Activated B cell treated with CpG ODN at 0.5 μM for 24 hours (primary cell): ENCODE data around the gene MGST1. TPM values are rescaled to one million over a fixed set of nuclear protein-coding genes. Genes with fewer than 3 reads are reported as not detected.
"Not testable (repeated sequence)": the region's sequence is repeated elsewhere in the genome, so short reads cannot be mapped to it uniquely, and the experiment has no call there.

ENCODE experiments used
- ATAC-seq: fragments of 200-7000 bp; cut with Tn5 transposase; one replicate; pipeline ENCODE4 v1.10.0; 2021; ENCODE audit warnings: low read depth, mild to moderate bottlenecking, moderate library complexity
- CTCF ChIA-PET: fragments of 350-600 bp; sonication (Branson Sonifier 250); formaldehyde crosslinking; loops from one replicate; lab custom pipeline; 2021; ENCODE audit warnings: antibody characterized with exemption; lab: Charles Lee
- POLR2A ChIA-PET: fragments of 350-600 bp; sonication (Branson Sonifier 250); formaldehyde crosslinking; loops from one replicate; lab custom pipeline; 2021; ENCODE audit warnings: antibody characterized with exemption; lab: Charles Lee
- DNase-seq: peaks from one replicate; pipeline ENCODE4 v3.0.0; 2022
- H3K27ac Mint-ChIP-seq: one replicate; pipeline ENCODE4 v1.8.0; 2020; ENCODE audit warnings: mixed read lengths
- H3K27me3 Mint-ChIP-seq: one replicate; pipeline ENCODE4 v1.8.0; 2021; ENCODE audit warnings: mixed read lengths
- H3K36me3 Mint-ChIP-seq: one replicate; pipeline ENCODE4 v1.8.0; 2021; ENCODE audit warnings: low read depth, mixed read lengths
- H3K4me1 Mint-ChIP-seq: one replicate; pipeline ENCODE4 v1.8.0; 2021; ENCODE audit warnings: mixed read lengths
- H3K4me3 Mint-ChIP-seq: one replicate; pipeline ENCODE4 v1.8.0; 2020; ENCODE audit warnings: mild to moderate bottlenecking, mixed read lengths
- H3K9me3 Mint-ChIP-seq: one replicate; pipeline ENCODE4 v1.8.0; 2020; ENCODE audit warnings: mixed read lengths
- CTCF ChIP-seq: fragments of 200-600 bp; IDR thresholded peaks from one replicate; pipeline ENCODE4 v1.8.0; 2022; ENCODE audit warnings: antibody characterized with exemption, mild to moderate bottlenecking
- intact Hi-C: fragments of 100-400 bp; cut with micrococcal nuclease; formaldehyde crosslinking; loops from one replicate; pipeline ENCODE4 v1.15.1; 2024
- total RNA-seq: library from RNA; stranded (reverse); gene quantifications from 2 replicates; pipeline ENCODE4 v1.2.3, GENCODE V29; 2022

MGST1 gene
- total RNA-seq, 1 donor from 2014 or later: not detected

- no peaks in the 10 kb centered on the region for H3K27me3 Mint-ChIP-seq
- intact Hi-C loops: no loop called here
- CTCF ChIA-PET: no interaction called here
Observed at GRCh38 chr12:16392846-16393535, 45.5 kb downstream of the MGST1 start.

GRCh38 chr12:16399101-16399500 lies 51.7 kb downstream of the MGST1 start:
- DNase-seq (no peak), ATAC-seq (no peak)
- CTCF ChIA-PET: no interaction called here
- no peaks in the 10 kb centered on the region for H3K27me3 Mint-ChIP-seq
- no peak for TF ChIP-seq CTCF
- H3K9me3 Mint-ChIP-seq: peaks cover 3% of the 10 kb centered on the region
- H3K4me3 Mint-ChIP-seq: no peak overlapping the region
- H3K4me1 Mint-ChIP-seq: no peaks in the 10 kb centered on the region
- H3K36me3 Mint-ChIP-seq: no peaks in the 10 kb centered on the region
- POLR2A ChIA-PET: no interaction called here
- H3K27ac Mint-ChIP-seq: no peak overlapping the region
- intact Hi-C loops: no loop called here

More at GRCh38 chr12:16392846-16393535, 45.5 kb downstream of the MGST1 start:
- Mint-ChIP-seq H3K4me1 (no peaks in the 10 kb centered on the region), H3K9me3 (peaks cover 3% of the 10 kb centered on the region), H3K36me3 (no peaks in the 10 kb centered on the region), H3K27ac (no peak overlapping the region), H3K4me3 (no peak overlapping the region)
- POLR2A ChIA-PET: no interaction called here
- ATAC-seq (no peak), DNase-seq (no peak)
- no peak for TF ChIP-seq CTCF

GRCh38 chr12:16401835-16402234 lies 54.4 kb downstream of the MGST1 start:
- intact Hi-C loops, CTCF ChIA-PET, H3K4me3 Mint-ChIP-seq, H3K36me3 Mint-ChIP-seq, H3K27ac Mint-ChIP-seq, H3K27me3 Mint-ChIP-seq, H3K9me3 Mint-ChIP-seq, H3K4me1 Mint-ChIP-seq, POLR2A ChIA-PET, ATAC-seq, DNase-seq: not testable (repeated sequence)

GRCh38 chr12:16407346-16407745 lies 59.9 kb downstream of the MGST1 start:
- Mint-ChIP-seq H3K27ac (no peak overlapping the region), H3K36me3 (no peaks in the 10 kb centered on the region), H3K27me3 (no peaks in the 10 kb centered on the region), H3K4me1 (no peaks in the 10 kb centered on the region), H3K9me3 (peaks cover 9% of the 10 kb centered on the region), H3K4me3 (no peak overlapping the region)
- DNase-seq (no peak), ATAC-seq (no peak)
- no peak for TF ChIP-seq CTCF
- intact Hi-C loops: no loop called here
- CTCF ChIA-PET: no interaction called here
- POLR2A ChIA-PET: no interaction called here

Other genes with a start within 250 kb of the MGST1 start
- gene SLC15A5, start 70.0 kb upstream of the MGST1 start, total RNA-seq: not detected in 2 replicates